Loucy (cell line): Measurements from ENCODE around the gene BEGAIN.

ENCODE experiments used
- EZH2phosphoT487 ChIP-seq: fragments of 200-600 bp; IDR thresholded peaks from 2 replicates; pipeline ENCODE4 v1.6.1; 2018; ENCODE audit warnings: antibody characterized with exemption, mild to moderate bottlenecking, moderate library complexity, borderline replicate concordance
- TF ChIP-seq, protein P1 (sequence below): fragments of 200-600 bp; sonication (generic); conservative IDR thresholded peaks from 2 replicates; pipeline ENCODE4 v1.5.1; 2014; ENCODE audit warnings: mild to moderate bottlenecking, antibody characterized with exemption, low read length

GRCh38 chr14:100532154-100532861 is 54.9 kb downstream of the BEGAIN start:
- TF ChIP-seq, protein P1, sequence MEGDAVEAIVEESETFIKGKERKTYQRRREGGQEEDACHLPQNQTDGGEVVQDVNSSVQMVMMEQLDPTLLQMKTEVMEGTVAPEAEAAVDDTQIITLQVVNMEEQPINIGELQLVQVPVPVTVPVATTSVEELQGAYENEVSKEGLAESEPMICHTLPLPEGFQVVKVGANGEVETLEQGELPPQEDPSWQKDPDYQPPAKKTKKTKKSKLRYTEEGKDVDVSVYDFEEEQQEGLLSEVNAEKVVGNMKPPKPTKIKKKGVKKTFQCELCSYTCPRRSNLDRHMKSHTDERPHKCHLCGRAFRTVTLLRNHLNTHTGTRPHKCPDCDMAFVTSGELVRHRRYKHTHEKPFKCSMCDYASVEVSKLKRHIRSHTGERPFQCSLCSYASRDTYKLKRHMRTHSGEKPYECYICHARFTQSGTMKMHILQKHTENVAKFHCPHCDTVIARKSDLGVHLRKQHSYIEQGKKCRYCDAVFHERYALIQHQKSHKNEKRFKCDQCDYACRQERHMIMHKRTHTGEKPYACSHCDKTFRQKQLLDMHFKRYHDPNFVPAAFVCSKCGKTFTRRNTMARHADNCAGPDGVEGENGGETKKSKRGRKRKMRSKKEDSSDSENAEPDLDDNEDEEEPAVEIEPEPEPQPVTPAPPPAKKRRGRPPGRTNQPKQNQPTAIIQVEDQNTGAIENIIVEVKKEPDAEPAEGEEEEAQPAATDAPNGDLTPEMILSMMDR: no peak
- TF ChIP-seq EZH2phosphoT487: no peak
